Neural progenitor cell (in vitro differentiated cells): Measurements from ENCODE around the gene RASD2.

Source experiments
- EZH2 ChIP-seq: fragments of 200-600 bp; sonication (generic); IDR thresholded peaks from 2 replicates; pipeline ENCODE4 v1.6.1; 2017; ENCODE audit warnings: antibody characterized with exemption, mild to moderate bottlenecking, moderate library complexity
- EZH2phosphoT487 ChIP-seq: fragments of 200-600 bp; sonication (generic); IDR thresholded peaks from 2 replicates; pipeline ENCODE4 v1.6.1; 2017; ENCODE audit warnings: antibody characterized with exemption
- TF ChIP-seq, protein P1 (sequence below): fragments of 200-600 bp; sonication (generic); IDR thresholded peaks from 2 replicates; pipeline ENCODE4 v1.5.1; 2017; ENCODE audit warnings: antibody characterized with exemption, mild to moderate bottlenecking

DNA sequence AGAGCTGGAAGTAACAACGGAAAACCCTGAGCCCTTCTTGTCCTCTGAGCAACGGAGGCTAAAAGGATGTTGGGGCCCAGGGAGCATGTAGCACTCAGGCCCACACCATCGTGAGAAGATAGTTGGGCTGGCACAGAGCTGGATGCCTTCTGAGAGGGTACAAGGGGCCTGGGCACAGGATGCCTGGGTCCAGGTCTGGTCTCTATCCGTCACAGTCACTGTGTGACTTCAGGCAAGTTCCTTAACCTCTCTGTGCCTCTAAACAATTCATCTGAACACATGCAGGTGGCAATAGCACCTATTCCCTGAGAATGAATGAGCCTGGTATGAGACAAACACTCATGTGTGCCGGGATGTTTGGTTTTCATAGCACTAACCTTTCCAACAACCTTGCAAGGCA, 47.3 kb downstream of the RASD2 start:
- TF ChIP-seq, protein P1, sequence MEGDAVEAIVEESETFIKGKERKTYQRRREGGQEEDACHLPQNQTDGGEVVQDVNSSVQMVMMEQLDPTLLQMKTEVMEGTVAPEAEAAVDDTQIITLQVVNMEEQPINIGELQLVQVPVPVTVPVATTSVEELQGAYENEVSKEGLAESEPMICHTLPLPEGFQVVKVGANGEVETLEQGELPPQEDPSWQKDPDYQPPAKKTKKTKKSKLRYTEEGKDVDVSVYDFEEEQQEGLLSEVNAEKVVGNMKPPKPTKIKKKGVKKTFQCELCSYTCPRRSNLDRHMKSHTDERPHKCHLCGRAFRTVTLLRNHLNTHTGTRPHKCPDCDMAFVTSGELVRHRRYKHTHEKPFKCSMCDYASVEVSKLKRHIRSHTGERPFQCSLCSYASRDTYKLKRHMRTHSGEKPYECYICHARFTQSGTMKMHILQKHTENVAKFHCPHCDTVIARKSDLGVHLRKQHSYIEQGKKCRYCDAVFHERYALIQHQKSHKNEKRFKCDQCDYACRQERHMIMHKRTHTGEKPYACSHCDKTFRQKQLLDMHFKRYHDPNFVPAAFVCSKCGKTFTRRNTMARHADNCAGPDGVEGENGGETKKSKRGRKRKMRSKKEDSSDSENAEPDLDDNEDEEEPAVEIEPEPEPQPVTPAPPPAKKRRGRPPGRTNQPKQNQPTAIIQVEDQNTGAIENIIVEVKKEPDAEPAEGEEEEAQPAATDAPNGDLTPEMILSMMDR = no peak
- TF ChIP-seq EZH2 (no peak), EZH2phosphoT487 (no peak)
